PFSK-1 (cell line): ENCODE data around the gene MBD5.

ENCODE experiments used
- FOXP2 ChIP-seq: optimal IDR thresholded peaks from 2 replicates; pipeline ENCODE3; 2011; ENCODE audit warnings: borderline replicate concordance, control low read depth, inconsistent platforms; ENCODE audit not compliant: insufficient read depth; ENCODE audit errors: extremely low read length, extremely low read depth
- POLR2AphosphoS5 ChIP-seq: IDR thresholded peaks from 2 replicates; pipeline ENCODE4 v1.6.1; 2012; ENCODE audit warnings: low read depth, mild to moderate bottlenecking, control low read depth, low read length, moderate library complexity
- TAF1 ChIP-seq: IDR thresholded peaks from 2 replicates; pipeline ENCODE4 v1.6.1; 2012; ENCODE audit warnings: low read length, control low read depth, borderline replicate concordance; ENCODE audit not compliant: insufficient read depth
- TF ChIP-seq, protein P1 (sequence below), 2 experiments: IDR thresholded peaks; 2 replicates each; pipeline versions ENCODE4 v1.6.1 to v1.8.0; 2011 to 2012; ENCODE audit warnings: low read depth in 2 of 2, low read length in 2 of 2, control low read depth in 1 of 2, inconsistent platforms in 1 of 2, mild to moderate bottlenecking in 1 of 2, moderate library complexity in 1 of 2; ENCODE audit not compliant: insufficient read depth in 1 of 2

DNA sequence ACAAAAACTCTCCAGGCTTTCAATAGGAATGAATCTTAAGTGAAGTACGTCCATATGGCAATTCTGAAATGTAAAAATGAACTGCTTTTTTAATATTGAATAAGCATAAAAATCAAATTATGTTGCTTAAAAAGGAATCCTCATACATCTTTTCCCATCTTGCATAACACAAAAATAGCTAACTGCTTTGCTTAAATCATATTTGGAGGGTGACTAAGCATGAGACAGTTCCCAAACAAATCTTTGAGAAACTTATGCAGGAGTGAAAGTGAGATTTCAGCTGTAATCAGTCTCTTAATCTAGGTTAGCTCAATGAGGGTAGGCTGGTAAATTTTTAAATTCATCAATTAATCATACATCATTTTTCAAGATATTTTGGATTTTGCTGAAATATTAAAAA, 111.5 kb downstream of the MBD5 start:
- TF ChIP-seq FOXP2 = no peak
- no peak for TF ChIP-seq POLR2AphosphoS5
- TF ChIP-seq TAF1 = no peak
- TF ChIP-seq, protein P1, sequence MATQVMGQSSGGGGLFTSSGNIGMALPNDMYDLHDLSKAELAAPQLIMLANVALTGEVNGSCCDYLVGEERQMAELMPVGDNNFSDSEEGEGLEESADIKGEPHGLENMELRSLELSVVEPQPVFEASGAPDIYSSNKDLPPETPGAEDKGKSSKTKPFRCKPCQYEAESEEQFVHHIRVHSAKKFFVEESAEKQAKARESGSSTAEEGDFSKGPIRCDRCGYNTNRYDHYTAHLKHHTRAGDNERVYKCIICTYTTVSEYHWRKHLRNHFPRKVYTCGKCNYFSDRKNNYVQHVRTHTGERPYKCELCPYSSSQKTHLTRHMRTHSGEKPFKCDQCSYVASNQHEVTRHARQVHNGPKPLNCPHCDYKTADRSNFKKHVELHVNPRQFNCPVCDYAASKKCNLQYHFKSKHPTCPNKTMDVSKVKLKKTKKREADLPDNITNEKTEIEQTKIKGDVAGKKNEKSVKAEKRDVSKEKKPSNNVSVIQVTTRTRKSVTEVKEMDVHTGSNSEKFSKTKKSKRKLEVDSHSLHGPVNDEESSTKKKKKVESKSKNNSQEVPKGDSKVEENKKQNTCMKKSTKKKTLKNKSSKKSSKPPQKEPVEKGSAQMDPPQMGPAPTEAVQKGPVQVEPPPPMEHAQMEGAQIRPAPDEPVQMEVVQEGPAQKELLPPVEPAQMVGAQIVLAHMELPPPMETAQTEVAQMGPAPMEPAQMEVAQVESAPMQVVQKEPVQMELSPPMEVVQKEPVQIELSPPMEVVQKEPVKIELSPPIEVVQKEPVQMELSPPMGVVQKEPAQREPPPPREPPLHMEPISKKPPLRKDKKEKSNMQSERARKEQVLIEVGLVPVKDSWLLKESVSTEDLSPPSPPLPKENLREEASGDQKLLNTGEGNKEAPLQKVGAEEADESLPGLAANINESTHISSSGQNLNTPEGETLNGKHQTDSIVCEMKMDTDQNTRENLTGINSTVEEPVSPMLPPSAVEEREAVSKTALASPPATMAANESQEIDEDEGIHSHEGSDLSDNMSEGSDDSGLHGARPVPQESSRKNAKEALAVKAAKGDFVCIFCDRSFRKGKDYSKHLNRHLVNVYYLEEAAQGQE (IDR thresholded peaks at IDR 0.05; ENCODE audit: insufficient read depth in 1 of 2, low read depth in 2 of 2, low read length in 2 of 2) = no peak
